Dermis blood vessel endothelial cell (primary cell): ENCODE data around the gene USP24. TPM values are rescaled to one million over a fixed set of nuclear protein-coding genes. Genes with fewer than 3 reads are reported as not detected.

Experiments used
- DNase-seq: peaks from one replicate; pipeline ENCODE4 v3.0.0; 2010
- total RNA-seq: library from RNA; depleted of rRNA; stranded (reverse); fragments of >200 nt; gene quantifications from 2 replicates; pipeline ENCODE4 v1.2.3, GENCODE V29; 2014

Gene USP24
- total RNA-seq, 1 donor from 2014 or later = 57.9 TPM

DNA sequence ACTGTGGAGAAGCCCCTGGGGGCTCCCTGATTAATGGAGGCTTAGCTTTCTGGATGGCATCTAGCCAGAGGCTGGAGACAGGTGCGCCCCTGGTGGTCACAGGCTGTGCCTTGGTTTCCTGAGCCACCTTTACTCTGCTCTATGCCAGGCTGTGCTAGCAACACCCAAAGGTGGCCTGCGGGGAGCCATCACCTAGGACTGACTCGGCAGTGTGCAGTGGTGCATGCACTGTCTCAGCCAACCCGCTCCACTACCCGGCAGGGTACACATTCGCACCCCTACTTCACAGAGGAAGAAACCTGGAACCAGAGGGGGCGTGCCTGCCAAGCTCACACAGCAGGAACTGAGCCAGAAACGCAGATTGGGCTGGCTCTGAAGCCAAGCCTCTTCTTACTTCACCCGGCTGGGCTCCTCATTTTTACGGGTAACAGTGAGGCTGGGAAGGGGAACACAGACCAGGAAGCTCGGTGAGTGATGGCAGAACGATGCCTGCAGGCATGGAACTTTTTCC lies 151.0 kb downstream of the USP24 start:
- DNase-seq = peak; percentile 9

DNA sequence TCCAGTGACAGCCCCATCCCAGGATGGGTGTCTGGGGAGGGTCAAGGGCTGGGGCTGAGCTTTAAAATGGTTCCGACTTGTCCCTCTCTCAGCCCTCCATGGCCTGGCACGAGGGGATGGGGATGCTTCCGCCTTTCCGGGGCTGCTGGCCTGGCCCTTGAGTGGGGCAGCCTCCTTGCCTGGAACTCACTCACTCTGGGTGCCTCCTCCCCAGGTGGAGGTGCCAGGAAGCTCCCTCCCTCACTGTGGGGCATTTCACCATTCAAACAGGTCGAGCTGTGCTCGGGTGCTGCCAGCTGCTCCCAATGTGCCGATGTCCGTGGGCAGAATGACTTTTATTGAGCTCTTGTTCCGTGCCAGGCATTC lies 151.6 kb downstream of the USP24 start:
- DNase-seq = no peak

DNA sequence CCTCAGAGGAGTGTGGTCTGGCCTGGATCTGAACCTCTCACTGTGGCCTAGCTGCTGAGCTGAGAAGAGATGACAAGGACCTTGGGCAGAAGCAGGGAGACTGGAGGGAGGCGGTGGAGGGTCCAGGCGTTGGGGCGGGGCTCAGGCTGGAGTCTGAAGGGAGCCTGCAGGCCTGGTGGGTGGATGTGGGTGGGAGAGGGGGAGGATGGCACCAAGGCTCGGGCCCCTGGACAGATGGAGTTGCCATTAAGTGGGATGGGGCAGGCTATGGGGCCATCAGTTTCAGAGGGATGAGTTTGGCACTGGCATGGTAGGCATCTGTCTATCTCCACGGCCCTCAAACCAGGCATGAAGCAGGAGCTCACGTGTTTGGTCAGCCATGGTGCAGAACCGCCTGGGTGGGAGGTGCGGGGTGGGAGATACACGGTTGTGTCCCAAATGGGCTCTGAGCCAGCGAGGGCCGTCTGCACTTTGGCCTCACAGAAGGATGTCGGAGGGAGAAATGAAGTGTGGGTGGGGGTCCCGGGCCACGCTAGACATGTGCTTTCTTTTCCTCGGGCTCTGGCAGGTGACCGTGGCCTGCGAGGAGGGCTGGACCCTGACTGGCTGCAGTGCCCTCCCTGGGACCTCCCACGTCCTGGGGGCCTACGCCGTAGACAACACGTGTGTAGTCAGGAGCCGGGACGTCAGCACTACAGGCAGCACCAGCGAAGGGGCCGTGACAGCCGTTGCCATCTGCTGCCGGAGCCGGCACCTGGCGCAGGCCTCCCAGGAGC lies 152.2 kb downstream of the USP24 start:
- no peak for DNase-seq

DNA sequence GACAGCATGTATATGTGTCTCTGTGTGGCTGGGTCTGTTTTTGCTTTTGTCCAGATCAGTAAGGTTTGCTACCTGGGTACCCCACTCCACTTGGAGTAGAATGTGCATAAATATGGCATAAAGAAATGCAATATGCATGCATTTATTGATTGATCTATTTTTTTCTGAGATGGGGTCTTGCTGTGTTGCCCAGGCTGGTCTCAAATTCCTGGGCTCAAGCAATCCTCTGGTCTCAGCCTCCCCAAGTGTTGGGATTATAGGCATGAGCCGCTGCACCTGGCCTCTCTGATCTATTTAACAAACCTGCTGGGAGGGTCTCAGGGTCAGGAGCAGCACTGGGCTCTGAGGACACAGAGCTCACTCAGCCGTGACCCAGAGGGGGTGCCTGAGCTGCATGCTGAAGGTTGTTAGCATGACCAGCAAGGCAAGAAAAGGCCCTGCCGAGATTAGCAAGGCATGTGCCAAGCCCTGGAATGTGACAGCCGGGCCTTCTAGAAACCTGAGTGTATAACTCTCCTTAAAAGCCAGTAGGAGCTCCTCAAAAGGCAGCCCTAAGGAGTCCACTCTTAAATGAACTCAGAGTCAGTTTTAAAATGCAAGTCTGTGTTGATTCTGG lies 153.3 kb downstream of the USP24 start:
- DNase-seq = no peak

DNA sequence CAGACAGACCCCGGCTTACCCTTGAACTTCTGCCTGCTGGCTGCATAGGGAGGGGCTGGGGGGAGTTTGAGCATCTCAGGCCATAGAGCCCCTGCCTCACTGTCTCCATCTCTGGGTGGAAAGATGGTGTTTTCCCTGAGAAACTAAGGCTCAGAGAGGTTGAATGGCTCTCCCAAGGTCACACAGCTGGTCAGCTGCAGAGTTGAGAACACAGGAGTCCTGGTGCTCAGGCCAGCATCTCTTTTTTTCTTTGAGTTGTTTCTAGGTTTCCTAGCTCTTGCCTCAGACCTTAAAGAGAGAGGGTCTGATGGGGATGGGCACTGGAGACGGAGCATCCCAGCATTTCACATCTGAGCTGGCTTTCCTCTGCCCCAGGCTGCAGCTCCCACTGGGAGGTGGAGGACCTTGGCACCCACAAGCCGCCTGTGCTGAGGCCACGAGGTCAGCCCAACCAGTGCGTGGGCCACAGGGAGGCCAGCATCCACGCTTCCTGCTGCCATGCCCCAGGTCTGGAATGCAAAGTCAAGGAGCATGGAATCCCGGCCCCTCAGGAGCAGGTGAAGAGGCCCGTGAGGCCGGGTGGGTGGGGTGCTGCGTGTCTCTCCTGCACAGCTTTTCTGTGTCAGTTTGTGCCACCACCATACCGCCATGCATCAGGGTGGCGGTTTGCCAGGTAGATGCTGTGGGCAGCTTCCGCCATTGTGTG lies 154.0 kb downstream of the USP24 start:
- no peak for DNase-seq

GRCh38 chr1:55060133-55060999 lies 154.8 kb downstream of the USP24 start:
- no peak for DNase-seq

DNA sequence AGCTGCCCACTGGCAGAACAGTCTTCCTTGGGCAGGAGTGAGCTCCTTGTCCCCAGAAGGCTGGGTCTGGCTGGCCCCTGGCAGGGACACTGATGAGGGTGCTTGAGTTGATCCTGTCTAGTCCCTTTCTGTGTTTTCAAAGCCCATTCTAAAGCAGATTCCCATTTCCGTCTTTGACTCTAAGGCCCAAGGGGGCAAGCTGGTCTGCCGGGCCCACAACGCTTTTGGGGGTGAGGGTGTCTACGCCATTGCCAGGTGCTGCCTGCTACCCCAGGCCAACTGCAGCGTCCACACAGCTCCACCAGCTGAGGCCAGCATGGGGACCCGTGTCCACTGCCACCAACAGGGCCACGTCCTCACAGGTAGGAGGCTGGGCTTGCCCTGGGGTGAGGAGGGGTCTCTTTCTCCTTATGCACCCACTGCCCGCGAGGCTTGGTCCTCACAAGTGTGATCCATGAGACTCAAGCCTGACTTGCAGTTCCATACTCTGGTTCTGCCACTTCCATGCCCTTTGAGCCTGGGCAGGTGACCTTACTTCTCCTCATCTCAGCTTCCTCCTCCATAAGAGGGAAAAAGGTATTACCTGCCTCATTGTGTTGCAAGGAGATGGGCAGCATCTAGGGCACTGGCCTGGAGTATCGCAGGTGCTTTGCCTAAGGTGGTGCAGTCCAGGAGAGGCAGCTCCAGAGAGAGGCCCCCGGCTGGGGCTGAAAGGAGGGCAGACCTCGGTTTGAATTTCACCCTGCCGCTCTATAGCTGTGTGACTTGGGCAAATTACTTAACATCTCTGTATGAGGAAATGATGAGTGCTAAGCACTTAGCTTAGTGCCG lies 155.6 kb downstream of the USP24 start:
- DNase-seq = no peak

- DNase-seq = no peak
Observed at GRCh38 chr1:55057956-55058298, 157.2 kb downstream of the USP24 start.

- no peak for DNase-seq
Observed at GRCh38 chr1:55057270-55057955, 157.8 kb downstream of the USP24 start.

GRCh38 chr1:55056632-55056992 lies 158.6 kb downstream of the USP24 start:
- no peak for DNase-seq

GRCh38 chr1:55055951-55056631 lies 159.1 kb downstream of the USP24 start:
- DNase-seq = no peak

DNA sequence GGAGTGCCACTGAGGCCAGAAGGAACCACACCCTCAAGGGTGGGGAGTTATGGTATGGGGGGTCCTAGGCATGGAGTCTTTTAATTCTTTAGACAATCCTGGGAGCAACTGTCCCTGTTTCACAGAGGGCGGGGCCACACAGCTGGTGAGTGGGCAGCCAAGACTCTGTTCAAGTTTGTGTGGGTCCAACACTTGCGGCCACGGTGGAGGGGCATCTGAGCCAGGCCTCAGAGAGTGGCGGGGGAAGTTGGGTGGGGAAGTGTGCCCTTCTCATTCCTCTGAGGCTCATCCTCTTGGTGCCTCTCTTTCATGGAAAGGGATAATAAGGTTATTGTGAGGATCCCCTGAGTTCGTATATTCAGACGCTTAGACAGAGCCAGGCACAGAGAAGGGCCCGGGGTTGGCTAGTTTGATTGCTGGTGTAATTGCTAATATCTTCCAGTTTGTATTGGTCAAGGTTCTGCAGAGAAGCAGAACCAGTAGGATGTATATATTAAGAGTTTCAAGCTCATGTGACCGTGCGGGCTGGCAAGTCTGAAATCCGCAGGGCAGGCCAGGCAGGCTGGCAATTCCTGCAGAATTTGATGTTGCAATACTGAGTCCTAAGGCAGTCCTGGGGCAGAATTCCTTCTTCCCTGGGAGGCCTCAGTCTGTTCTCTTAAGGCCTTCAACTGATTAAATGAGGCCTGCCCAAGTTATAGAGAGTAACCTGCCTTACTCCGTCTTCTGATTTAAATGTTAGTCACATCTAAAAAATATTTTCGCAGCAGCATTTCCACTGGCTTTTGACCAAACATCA lies 159.9 kb downstream of the USP24 start:
- no peak for DNase-seq

DNA sequence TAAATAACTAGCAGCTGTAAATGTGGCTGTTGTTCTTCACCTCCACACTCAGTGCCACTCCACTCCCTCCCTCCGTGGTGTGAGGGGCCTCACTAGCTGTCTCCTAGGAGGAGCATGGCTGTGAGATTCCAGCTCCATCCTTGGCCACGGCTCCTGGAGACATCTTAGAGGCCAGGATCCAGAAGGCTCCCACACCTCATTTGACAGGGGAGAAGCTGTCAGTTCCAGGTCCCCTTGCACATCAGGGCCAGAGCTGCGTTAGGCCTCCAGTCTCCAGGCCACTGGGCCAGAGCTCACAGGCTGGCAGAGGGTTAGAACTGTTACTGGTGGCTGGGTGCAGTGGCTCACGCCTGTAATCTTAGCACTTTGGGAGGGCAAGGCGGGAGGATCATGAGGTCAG lies 160.8 kb downstream of the USP24 start:
- DNase-seq = no peak

- no peak for DNase-seq
Observed at GRCh38 chr1:55053265-55053954, 161.8 kb downstream of the USP24 start.

GRCh38 chr1:55052221-55053142 lies 162.7 kb downstream of the USP24 start:
- no peak for DNase-seq

GRCh38 chr1:55051621-55052020 lies 163.5 kb downstream of the USP24 start:
- DNase-seq = peak; percentile 51

DNA sequence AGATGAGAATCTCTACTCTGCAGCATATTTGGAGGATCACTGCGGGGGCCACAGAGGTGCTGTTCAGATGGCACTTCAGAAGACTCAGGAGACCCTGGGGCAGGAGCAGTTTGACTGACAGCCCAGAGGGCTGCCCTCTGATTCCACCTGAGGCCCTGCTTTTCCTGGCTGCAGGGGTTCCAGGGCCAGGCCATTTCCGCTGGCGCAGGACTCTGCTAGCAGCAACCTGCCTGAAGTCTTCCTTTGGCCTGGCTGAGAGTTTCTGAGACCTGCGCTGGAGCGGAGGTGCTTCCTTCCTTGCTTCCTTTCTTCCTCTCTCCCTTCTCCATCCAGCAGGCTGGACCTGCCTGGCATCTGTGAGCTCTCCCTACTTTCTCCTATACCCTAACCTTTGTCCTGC lies 164.0 kb downstream of the USP24 start:
- no peak for DNase-seq

GRCh38 chr1:55050283-55050682 lies 164.9 kb downstream of the USP24 start:
- DNase-seq = no peak
